ENCODE data around the gene RGS10. TPM values are rescaled to one million over a fixed set of nuclear protein-coding genes. Genes with fewer than 3 reads are reported as not detected.

The RGS10 gene
- total RNA-seq, 2 donors from 2014 or later: 7.8 to 10.8 TPM

- Histone ChIP-seq H3K4me3 (no peak overlapping the region), H3K27ac (no peak overlapping the region), H3K4me1 (no peaks in the 10 kb centered on the region), H3K9me3 (no peaks in the 10 kb centered on the region), H3K27me3 (no peaks in the 10 kb centered on the region), H3K36me3 (no peaks in the 10 kb centered on the region)
- no peak for DNase-seq (ENCODE audit: low spot score)
- no peak for TF ChIP-seq CTCF (IDR thresholded peaks at IDR 0.05)
These were observed 68.7 kb downstream of the RGS10 start for GRCh38 chr10:119473771-119474170.

- no peak for DNase-seq (ENCODE audit: low spot score)
- no peak overlapping the region for H3K27ac ChIP-seq
- H3K4me3 ChIP-seq: no peak overlapping the region
- TF ChIP-seq CTCF (IDR thresholded peaks at IDR 0.05): no peak
- H3K27me3 ChIP-seq: no peaks in the 10 kb centered on the region
- H3K4me1 ChIP-seq: peaks cover 0 to 3% of the 10 kb centered on the region in 2 donors
- no peaks in the 10 kb centered on the region for H3K9me3 ChIP-seq
- H3K36me3 ChIP-seq: no peaks in the 10 kb centered on the region
These were observed 71.4 kb downstream of the RGS10 start for GRCh38 chr10:119470920-119471702.

GRCh38 chr10:119469846-119470245 is 72.7 kb downstream of the RGS10 start:
- Histone ChIP-seq H3K36me3 (no peaks in the 10 kb centered on the region), H3K4me3 (no peak overlapping the region), H3K27ac (no peak overlapping the region), H3K9me3 (no peaks in the 10 kb centered on the region), H3K4me1 (peaks cover 0 to 3% of the 10 kb centered on the region in 2 donors), H3K27me3 (no peaks in the 10 kb centered on the region)
- TF ChIP-seq CTCF (IDR thresholded peaks at IDR 0.05): no peak
- DNase-seq (ENCODE audit: low spot score): no peak

- no peak for TF ChIP-seq CTCF (IDR thresholded peaks at IDR 0.05)
- H3K27ac ChIP-seq: no peak overlapping the region
- no peak overlapping the region for H3K4me3 ChIP-seq
- no peaks in the 10 kb centered on the region for H3K27me3 ChIP-seq
- H3K4me1 ChIP-seq: peaks cover 0 to 3% of the 10 kb centered on the region in 2 donors
- no peak for DNase-seq (ENCODE audit: low spot score)
- H3K9me3 ChIP-seq: no peaks in the 10 kb centered on the region
- H3K36me3 ChIP-seq: no peaks in the 10 kb centered on the region
These were observed 73.2 kb downstream of the RGS10 start for GRCh38 chr10:119469325-119469707.

- Histone ChIP-seq H3K27ac (no peak overlapping the region), H3K36me3 (no peaks in the 10 kb centered on the region), H3K27me3 (no peaks in the 10 kb centered on the region), H3K4me3 (no peak overlapping the region), H3K4me1 (peaks cover 0 to 3% of the 10 kb centered on the region in 2 donors), H3K9me3 (no peaks in the 10 kb centered on the region)
- no peak for TF ChIP-seq CTCF (IDR thresholded peaks at IDR 0.05)
- DNase-seq (ENCODE audit: low spot score): no peak
These were observed 73.8 kb downstream of the RGS10 start for GRCh38 chr10:119468542-119469324.

Data from right atrium auricular region (tissue), 2 donors.